K562 (cell line): ENCODE results near the gene DLGAP1. TPM values are rescaled to one million over a fixed set of nuclear protein-coding genes. Genes with fewer than 3 reads are reported as not detected.
A peak's percentile ranks its signal among the peaks of the same experiment; 100 is the strongest.

Experiments used
- ATF7 ChIP-seq: fragments of 450-650 bp; IDR thresholded peaks from 2 replicates; pipeline ENCODE4 v1.7.1; 2014; ENCODE audit warnings: mild to moderate bottlenecking, moderate library complexity
- BRCA1 ChIP-seq, 2 experiments: fragments of 450-650 bp in 1 of 2; sonication (generic) in 1 of 2; formaldehyde crosslinking in 1 of 2; IDR thresholded peaks; 2 replicates each; pipeline versions ENCODE4 v1.5.0 to v1.6.1; 2017 to 2020; ENCODE audit warnings: mild to moderate bottlenecking in 1 of 2, missing genetic modification reagents in 1 of 2
- C11orf30 ChIP-seq: fragments of 450-650 bp; IDR thresholded peaks from 2 replicates; pipeline ENCODE4 v1.6.1; 2016; ENCODE audit warnings: low read depth, mild to moderate bottlenecking
- CC2D1A ChIP-seq: fragments of 450-650 bp; IDR thresholded peaks from 2 replicates; pipeline ENCODE4 v1.6.1; 2017; ENCODE audit warnings: mild to moderate bottlenecking
- CREB1 ChIP-seq, 2 experiments: sonication (generic) in 1 of 2; formaldehyde crosslinking in 1 of 2; IDR thresholded peaks; 2 replicates each; pipeline versions ENCODE4 v1.6.1 to v1.8.0; 2012 to 2022; ENCODE audit warnings: inconsistent platforms in 1 of 2, mild to moderate bottlenecking in 1 of 2, missing genetic modification reagents in 1 of 2, moderate library complexity in 1 of 2
- HINFP ChIP-seq: fragments of 450-650 bp; conservative IDR thresholded peaks from 2 replicates; pipeline ENCODE4 v1.6.1; 2016; ENCODE audit warnings: missing genetic modification characterization, low read depth, mild to moderate bottlenecking, control low read depth, missing compliant biosample characterization
- HNRNPL ChIP-seq: fragments of 200-400 bp; formaldehyde crosslinking; IDR thresholded peaks from 2 replicates; pipeline ENCODE4 v1.6.1; 2017; ENCODE audit warnings: low read depth, mild to moderate bottlenecking, low read length
- ILK ChIP-seq: fragments of 450-650 bp; IDR thresholded peaks from 2 replicates; pipeline ENCODE4 v1.6.1; 2016; ENCODE audit warnings: missing genetic modification characterization, low read depth, mild to moderate bottlenecking, missing compliant biosample characterization, moderate library complexity, borderline replicate concordance
- MAFF ChIP-seq: IDR thresholded peaks from 2 replicates; pipeline ENCODE4 v1.6.1; 2012; ENCODE audit warnings: low read length, improper control_type of control experiment
- MXD1 ChIP-seq: fragments of 250-450 bp; sonication (Bioruptor Pico); IDR thresholded peaks from 2 replicates; pipeline ENCODE4 v1.8.0; 2021; ENCODE audit warnings: borderline replicate concordance, mild to moderate bottlenecking, moderate library complexity; ENCODE audit not compliant: poor library complexity, severe bottlenecking
- NCOA1 ChIP-seq: fragments of 450-650 bp; IDR thresholded peaks from 2 replicates; pipeline ENCODE4 v1.6.1; 2016; ENCODE audit warnings: low read depth
- NR1H2 ChIP-seq: sonication (generic); formaldehyde crosslinking; IDR thresholded peaks from 2 replicates; pipeline ENCODE4 v1.4.0; 2020; ENCODE audit warnings: mild to moderate bottlenecking, missing genetic modification reagents
- RBM39 ChIP-seq: fragments of 200-400 bp; formaldehyde crosslinking; optimal IDR thresholded peaks from 2 replicates; pipeline ENCODE3; 2018; ENCODE audit warnings: low read depth, low read length
- SMC3 ChIP-seq: conservative IDR thresholded peaks from 2 replicates; pipeline ENCODE4 v1.6.1; 2011; ENCODE audit warnings: low read depth, low read length, improper control_type of control experiment; ENCODE audit not compliant: insufficient read depth
- STAT6 ChIP-seq: sonication (generic); formaldehyde crosslinking; IDR thresholded peaks from 2 replicates; pipeline ENCODE4 v1.8.1; 2023; ENCODE audit warnings: mild to moderate bottlenecking, missing genetic modification reagents
- TAL1 ChIP-seq: fragments of 450-650 bp; IDR thresholded peaks from 2 replicates; pipeline ENCODE4 v1.6.1; 2016; ENCODE audit warnings: mild to moderate bottlenecking
- THRB ChIP-seq: fragments of 450-650 bp; formaldehyde crosslinking; conservative IDR thresholded peaks from 2 replicates; pipeline ENCODE4 v1.4.0; 2022; ENCODE audit warnings: mild to moderate bottlenecking, missing genetic modification characterization
- ZBTB5 ChIP-seq: fragments of 450-650 bp; IDR thresholded peaks from 2 replicates; pipeline ENCODE4 v1.6.1; 2017; ENCODE audit warnings: antibody characterized with exemption
- ZBTB8A ChIP-seq: fragments of 450-650 bp; IDR thresholded peaks from 2 replicates; pipeline ENCODE4 v1.6.1; 2018; ENCODE audit warnings: mild to moderate bottlenecking, moderate library complexity; ENCODE audit not compliant: partially characterized antibody
- ZNF24 ChIP-seq: fragments of 450-650 bp; IDR thresholded peaks from 2 replicates; pipeline ENCODE4 v1.6.1; 2016
- ZNF316 ChIP-seq: fragments of 450-650 bp; IDR thresholded peaks from 2 replicates; pipeline ENCODE4 v1.6.1; 2016
- polyA plus RNA-seq, 8 experiments: library from polyadenylated mRNA; depleted of rRNA in 4 of 8; stranded (reverse) in 5 of 8; unstranded in 3 of 8; fragments of >200 nt; fragmentation: Nextera tagmentation in 2 of 8; fragmentation: Illumina TruSeq in 1 of 8; extraction: Ambion mirVana in 2 of 8; extraction: Trizol in 1 of 8; gene quantifications; 2 replicates each; pipeline versions ENCODE4 v1.2.1 to v1.2.3, GENCODE V29; 2011 to 2014; ENCODE audit warnings: inconsistent platforms in 1 of 8, missing spikeins in 1 of 8
- total RNA-seq, 7 experiments: library from RNA; depleted of rRNA in 6 of 7; stranded (reverse); fragments of >200 nt in 6 of 7; fragmentation: Illumina TruSeq in 2 of 7; extraction: Trizol in 2 of 7; gene quantifications; 2 replicates each; pipeline versions ENCODE4 v1.2.1 to v1.2.3, GENCODE V29; 2011 to 2021; ENCODE audit warnings: low replicate concordance in 1 of 7

DLGAP1 gene
- total and polyA plus RNA-seq, 9 of the 15 experiments (the other 6 are each of a cell fraction or from before 2014, with no cell fraction given) = 0.04 to 0.22 (median 0.08) TPM

- TF ChIP-seq STAT6 (no peak), ZNF24 (no peak), CREB1 (IDR thresholded peaks at IDR 0.05) (no peak), CREB1 (CRISPR knock-in tag; IDR thresholded peaks at IDR 0.05) (no peak), BRCA1 (IDR thresholded peaks at IDR 0.05) (no peak), BRCA1 (CRISPR knock-in tag; IDR thresholded peaks at IDR 0.05) (no peak), MXD1 (CRISPR knock-in tag) (no peak), MAFF (no peak), THRB (CRISPR knock-in tag) (no peak), RBM39 (no peak), ZBTB5 (no peak), NCOA1 (no peak), ATF7 (peak; percentile 25; the same call in 1 of the 2 replicates), ILK (tag) (no peak), NR1H2 (0 out of 2 replicates have a peak, but pooled peaks have one; percentile 60), ZNF316 (no peak; the same call in 1 of the 2 replicates), ZBTB8A (no peak), C11orf30 (peak; percentile 41; the same call in 1 of the 2 replicates), HNRNPL (no peak), HINFP (tag) (no peak), TAL1 (peak; percentile 55), CC2D1A (no peak), SMC3 (no peak)
Observed at GRCh38 chr18:3584897-3585460, 870.1 kb downstream of the DLGAP1 start (continued).
